Breast epithelium (tissue), 3 donors: Measurements from ENCODE around the gene DCAF15.

ENCODE experiments used
- POLR2A ChIP-seq: fragments of 450-650 bp; IDR thresholded peaks from one replicate; pipeline ENCODE4 v1.6.1; 2016; ENCODE audit warnings: antibody characterized with exemption, mild to moderate bottlenecking, moderate library complexity
- POLR2AphosphoS5 ChIP-seq, 3 donors: sonication (generic); formaldehyde crosslinking; IDR thresholded peaks; one replicate each; pipeline ENCODE4 v1.6.1; 2017; ENCODE audit warnings: antibody characterized with exemption in 3 of 3
- TF ChIP-seq, protein P1 (sequence below), 3 donors: fragments of 450-650 bp; IDR thresholded peaks; one replicate each; pipeline ENCODE4 v1.5.1; 2016 to 2017; ENCODE audit warnings: antibody characterized with exemption in 3 of 3, mild to moderate bottlenecking in 3 of 3, moderate library complexity in 3 of 3

DNA sequence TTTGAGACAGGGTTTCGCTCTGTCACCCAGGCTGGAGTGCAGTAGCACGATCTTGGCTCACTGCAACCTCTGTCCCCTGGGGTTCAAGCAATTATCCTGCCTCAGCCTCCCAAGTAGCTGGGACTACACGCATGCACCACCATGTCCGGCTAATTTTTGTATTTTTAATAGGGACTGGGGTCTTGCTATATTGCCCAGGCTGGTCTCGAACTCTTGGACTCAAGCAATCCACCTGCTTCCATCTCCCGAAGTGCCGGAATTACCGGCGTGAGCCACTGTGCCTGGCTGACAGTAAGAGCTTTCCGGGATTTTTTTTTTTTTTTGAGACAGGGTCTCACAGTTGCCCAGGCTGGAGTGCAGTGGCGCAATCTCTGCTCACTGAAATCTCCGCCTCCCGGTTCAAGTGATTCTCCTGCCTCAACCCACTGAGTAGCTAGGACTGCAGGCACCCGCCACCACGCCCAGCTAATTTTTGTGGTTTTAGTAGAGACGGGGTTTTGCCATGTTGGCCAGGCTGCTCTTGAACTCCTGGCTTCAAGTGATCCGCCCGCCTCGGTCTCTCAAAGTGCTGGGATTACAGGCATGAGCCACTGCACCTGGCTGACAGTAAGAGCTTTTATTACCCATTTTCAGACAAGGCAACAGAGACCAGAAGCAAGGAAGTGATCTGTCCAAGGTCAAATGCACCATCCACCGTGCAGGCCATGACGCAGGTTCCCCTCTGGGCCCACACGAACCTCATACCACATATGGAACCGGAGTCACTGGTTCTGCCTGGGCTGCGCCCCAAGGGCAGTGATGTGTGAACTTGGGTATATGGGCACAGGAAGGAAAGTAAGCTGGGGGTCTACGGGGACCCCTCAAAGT is 32.8 kb downstream of the DCAF15 start:
- TF ChIP-seq, protein P1, sequence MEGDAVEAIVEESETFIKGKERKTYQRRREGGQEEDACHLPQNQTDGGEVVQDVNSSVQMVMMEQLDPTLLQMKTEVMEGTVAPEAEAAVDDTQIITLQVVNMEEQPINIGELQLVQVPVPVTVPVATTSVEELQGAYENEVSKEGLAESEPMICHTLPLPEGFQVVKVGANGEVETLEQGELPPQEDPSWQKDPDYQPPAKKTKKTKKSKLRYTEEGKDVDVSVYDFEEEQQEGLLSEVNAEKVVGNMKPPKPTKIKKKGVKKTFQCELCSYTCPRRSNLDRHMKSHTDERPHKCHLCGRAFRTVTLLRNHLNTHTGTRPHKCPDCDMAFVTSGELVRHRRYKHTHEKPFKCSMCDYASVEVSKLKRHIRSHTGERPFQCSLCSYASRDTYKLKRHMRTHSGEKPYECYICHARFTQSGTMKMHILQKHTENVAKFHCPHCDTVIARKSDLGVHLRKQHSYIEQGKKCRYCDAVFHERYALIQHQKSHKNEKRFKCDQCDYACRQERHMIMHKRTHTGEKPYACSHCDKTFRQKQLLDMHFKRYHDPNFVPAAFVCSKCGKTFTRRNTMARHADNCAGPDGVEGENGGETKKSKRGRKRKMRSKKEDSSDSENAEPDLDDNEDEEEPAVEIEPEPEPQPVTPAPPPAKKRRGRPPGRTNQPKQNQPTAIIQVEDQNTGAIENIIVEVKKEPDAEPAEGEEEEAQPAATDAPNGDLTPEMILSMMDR (IDR thresholded peaks at IDR 0.05) = no peak
- no peak for TF ChIP-seq POLR2A
- no peak for TF ChIP-seq POLR2AphosphoS5 (IDR thresholded peaks at IDR 0.05)
